ENCODE measurements around the gene CDRT15.
A peak's percentile ranks its signal among the peaks of the same experiment; 100 is the strongest.
"Not testable (repeated sequence)": the region's sequence is repeated elsewhere in the genome, so short reads cannot be mapped to it uniquely, and the experiment has no call there.

Gene CDRT15

GRCh38 chr17:14206891-14207290 lies 29.8 kb downstream of the CDRT15 start:
- DNase-seq: no peak

DNA sequence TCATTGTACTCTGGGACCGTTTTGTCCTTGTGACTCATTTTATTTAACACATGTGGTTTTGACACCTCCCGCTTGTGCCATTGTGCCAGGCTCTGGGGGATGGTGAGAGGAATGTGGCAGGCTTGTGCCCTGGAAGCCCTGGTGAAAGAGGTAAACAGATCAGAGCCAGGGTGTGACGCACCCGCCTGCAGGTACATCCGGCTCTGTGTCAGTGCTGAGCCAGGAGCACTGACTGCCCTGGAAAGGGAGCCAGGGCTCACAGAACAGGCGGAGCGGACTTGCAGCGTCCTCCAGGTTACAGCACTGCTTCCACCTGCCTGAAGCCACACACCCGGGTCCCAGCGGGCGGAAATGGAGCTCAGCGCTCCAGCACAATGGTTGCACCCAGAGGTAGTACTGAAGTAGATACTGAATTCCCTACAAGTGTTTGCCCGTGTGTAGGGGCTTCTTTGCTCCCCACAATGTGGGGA lies 30.6 kb downstream of the CDRT15 start:
- peak in 2 of 6 experiments; percentile 80 to 81 for DNase-seq

- DNase-seq: no peak
Measured at GRCh38 chr17:14205380-14205779, 31.3 kb downstream of the CDRT15 start.

DNA sequence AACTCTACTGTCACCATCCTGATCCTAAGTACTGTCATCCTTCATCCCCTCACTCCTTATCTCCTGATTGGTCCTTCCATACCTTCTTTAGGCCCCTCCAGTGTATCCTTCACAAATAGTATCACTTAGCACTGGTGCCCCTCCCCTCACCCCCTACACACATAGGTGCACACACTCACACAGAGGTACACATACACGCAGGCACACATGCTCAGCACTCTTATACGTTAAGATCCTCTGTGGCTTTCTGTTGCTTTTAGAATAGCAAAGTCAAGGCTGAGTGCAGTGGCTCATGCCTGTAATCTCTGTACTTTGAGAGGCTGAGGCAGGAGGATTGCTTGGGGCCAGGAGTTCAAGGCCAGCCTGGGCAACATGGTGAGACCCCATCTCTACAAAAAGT lies 32.1 kb downstream of the CDRT15 start:
- DNase-seq: peak in 1 of 6 experiments; percentile 8

GRCh38 chr17:14204084-14204483 lies 32.6 kb downstream of the CDRT15 start:
- DNase-seq: peak in 2 of 6 experiments; percentile 19 to 21

GRCh38 chr17:14203388-14203787 lies 33.3 kb downstream of the CDRT15 start:
- DNase-seq: peak in 5 of 6 experiments; percentile 17 to 67 (median 50)

- peak in 1 of 6 experiments; percentile 13 for DNase-seq
Measured at GRCh38 chr17:14202388-14203166, 34.1 kb downstream of the CDRT15 start.

DNA sequence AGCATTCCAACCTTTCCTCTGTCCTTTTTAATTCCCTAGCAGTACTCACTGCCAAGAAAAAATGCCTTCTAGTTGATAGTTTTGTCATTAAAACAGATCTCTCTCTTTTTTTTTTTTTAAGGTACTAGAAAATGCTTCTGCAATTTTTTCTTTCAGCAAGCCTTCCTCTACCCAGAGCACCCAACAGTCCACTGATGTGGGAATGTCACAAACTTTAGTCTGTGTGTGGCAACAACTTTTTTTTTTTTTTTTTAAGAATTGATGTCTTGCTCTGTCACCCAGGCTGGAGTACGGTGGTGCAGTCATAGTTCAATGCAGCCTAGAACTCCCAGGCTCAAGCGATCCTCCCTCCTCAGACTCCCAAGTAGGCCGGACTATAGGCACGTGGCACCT lies 34.7 kb downstream of the CDRT15 start:
- no peak for DNase-seq

GRCh38 chr17:14201021-14201987 lies 35.4 kb downstream of the CDRT15 start:
- DNase-seq: peak; percentile 46 to 85 (median 68)

GRCh38 chr17:14200354-14200753 lies 36.3 kb downstream of the CDRT15 start:
- peak in 1 of 6 experiments; percentile 20 for DNase-seq

DNA sequence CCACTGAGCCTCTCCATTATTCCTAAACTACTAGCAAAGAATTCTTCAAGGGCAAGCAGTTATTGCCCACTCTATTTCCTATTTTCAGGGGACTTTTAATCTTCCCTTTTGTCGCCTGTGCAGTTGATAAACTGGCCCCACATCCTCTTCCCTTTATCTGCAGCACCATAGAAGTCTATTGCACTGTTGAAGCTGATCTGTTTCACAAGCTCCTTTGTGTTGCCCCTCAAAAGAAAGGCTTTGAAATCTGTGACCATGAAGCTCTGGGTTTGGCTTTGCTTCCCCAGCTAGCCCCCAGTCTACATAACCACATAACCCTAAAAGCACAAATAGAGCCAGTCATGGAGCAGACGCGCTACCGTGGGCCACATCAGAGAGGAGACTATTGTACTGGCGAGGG lies 37.1 kb downstream of the CDRT15 start:
- DNase-seq: no peak

GRCh38 chr17:14198575-14198974 lies 38.1 kb downstream of the CDRT15 start:
- DNase-seq: no peak

DNA sequence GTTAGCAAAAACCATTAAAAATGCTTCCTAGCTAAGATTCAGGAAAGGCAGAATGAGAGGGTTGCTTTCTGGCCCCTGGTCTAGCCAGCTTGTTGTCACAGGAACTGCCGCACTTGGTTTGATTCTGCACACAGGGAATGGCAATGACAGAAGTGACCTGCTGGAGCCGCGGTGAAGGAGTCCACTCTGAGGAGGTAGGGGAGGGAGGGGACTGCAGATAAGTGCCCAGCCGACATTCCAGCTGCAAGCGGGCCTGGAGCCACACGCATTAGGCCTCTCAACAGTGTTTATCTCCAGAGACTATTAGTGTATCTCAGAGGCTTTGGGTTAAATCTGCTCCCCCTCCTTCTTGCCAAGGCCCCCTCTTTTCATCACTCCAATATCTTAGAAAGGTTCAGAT lies 38.6 kb downstream of the CDRT15 start:
- DNase-seq: no peak

- peak in 3 of 6 experiments; percentile 10 to 40 (median 37) for DNase-seq
Measured at GRCh38 chr17:14197586-14197985, 39.1 kb downstream of the CDRT15 start.

DNA sequence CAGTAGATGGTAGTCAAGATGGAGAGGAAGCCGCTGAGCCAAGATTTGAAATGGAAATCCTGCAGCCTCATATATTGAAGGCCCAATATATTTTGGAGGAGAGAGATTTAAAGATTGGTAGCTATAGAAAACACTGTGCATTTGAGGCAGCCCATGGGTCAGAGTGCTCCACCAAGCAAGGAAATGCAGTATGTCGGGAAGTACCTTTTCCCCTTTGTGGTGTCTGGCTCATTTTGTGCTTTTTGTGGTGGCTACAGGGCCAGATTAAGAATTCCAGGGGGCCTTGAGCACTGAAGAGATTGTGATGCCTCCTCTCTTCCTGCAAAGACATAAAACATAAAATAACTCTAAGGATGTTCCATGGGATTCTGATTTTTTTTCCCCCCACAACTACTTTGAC lies 39.6 kb downstream of the CDRT15 start:
- DNase-seq: no peak

DNA sequence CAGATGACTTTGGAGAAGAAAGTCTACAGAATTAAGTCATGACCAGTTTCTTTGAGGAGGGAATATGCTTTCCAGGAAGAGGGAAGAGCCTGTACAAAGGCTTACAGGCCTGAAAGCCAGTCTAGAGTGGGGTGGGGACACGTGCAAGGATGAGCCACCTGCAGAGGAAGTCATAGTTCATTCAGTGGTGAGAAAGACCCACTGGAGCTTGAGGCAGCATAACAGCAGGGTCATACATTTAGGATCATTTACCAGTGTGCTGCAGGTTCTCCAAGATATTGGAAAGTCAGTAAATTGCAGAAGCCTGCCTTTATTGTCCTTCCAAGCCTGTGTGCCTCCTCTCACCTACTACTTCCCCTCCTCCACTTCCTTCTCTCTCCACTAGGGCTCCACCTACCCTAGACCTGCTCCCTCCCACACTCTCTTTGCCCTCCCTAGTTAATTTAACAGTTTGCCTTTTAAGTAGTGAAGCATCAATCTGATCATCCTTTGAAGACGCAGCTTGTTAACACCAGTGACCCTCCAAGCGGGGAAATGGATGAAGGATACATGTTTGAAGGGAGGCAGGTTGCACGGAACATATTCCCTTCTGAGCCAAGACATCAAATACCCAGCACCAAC lies 40.2 kb downstream of the CDRT15 start:
- DNase-seq: peak in 2 of 6 experiments; percentile 8 to 19

DNA sequence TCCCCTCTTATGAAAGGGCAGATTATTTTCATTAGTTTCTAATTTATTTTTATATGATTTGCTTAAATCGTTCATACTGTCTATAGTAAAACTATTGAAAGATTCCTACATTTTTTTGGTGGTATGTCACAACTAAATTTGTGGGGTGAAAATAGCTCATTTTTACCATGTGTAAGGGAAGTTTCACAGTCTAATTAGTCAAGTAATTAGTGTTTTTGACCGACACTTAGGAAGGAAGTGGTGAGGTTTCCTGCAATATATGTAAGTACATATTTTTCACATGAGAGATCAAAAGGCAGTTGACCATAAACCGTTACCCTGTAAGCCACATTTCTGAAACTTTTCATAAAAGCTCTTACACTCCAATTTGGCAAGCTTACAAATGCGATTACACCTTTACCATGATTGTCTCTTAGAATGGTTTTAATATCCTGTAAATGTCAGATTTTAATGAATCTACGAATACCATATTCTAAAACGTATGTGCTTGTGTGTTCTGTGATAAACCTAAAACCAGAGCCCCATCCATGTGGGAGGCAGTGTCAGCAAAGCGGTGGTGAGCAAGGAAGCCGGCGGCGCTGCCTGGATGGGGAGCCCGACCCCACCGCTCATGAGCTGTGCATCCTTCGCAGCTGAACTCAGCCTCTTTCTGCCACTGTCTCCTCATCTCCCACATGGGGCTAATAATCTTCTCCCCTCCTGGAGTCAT lies 43.9 kb downstream of the CDRT15 start:
- DNase-seq: not testable (repeated sequence)

DNA sequence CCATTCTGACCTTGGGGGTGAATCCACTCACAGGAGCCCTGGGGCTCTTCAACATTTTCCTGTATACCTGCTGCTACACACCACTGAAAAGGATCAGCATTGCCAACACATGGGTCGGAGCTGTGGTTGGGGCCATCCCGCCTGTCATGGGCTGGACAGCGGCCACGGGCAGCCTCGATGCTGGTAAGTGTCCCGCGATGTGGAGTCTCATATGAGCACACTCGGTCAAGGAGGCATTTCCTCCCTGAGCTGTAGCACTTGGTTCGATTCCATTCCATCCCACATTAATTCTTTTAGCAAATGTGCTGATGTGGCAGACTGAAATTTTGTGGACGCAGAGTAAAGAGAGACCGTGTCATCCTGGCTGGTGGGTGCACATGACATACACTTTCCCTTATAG lies 44.6 kb downstream of the CDRT15 start:
- not testable (repeated sequence) for DNase-seq

DNA sequence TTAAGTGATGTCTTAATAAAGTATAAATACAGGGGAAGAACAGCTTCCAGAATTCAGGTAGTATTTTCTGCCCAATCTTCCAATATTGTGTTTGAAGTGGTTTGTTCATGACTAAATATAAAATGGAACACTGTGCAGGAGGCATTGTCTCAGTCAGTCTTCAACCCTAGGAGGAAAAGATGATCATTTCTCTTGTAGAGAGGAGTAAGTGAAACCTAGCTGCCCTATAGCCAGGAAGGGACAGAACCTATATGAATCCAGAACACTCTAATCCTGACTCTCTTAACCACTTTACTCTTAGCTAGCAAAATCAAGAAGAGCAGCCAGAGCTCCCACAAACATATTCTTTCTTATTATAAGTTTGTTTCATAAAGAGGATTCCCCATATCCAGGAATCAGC lies 45.2 kb downstream of the CDRT15 start:
- not testable (repeated sequence) for DNase-seq

GRCh38 chr17:14190774-14191173 lies 45.9 kb downstream of the CDRT15 start:
- DNase-seq: not testable (repeated sequence)

GRCh38 chr17:14186443-14186842 lies 50.2 kb downstream of the CDRT15 start:
- not testable (repeated sequence) for DNase-seq
